ENCODE results near the gene CD58.
"Not testable (repeated sequence)": the region's sequence is repeated elsewhere in the genome, so short reads cannot be mapped to it uniquely, and the experiment has no call there.

DNA sequence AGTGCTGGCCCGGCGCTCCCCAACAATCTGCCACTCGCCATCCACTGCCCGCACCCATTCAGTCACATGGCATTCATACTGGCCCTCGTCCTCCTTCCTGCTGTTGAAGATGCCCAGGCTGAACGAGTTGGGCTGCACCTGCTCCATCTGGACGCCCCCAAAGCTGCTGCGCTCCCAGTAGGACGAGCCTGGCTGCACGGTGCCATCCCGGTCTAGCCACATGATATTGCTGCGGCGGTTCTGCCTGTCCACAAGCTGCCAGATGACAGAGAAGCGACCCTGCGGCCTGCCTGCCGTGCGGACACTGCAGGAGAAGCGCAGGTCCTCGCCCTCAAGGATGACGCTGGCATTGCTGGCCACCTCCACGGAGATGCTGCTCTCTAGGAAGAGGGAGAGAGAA is 32.8 kb upstream of the CD58 start:
- TF ChIP-seq, protein P1, sequence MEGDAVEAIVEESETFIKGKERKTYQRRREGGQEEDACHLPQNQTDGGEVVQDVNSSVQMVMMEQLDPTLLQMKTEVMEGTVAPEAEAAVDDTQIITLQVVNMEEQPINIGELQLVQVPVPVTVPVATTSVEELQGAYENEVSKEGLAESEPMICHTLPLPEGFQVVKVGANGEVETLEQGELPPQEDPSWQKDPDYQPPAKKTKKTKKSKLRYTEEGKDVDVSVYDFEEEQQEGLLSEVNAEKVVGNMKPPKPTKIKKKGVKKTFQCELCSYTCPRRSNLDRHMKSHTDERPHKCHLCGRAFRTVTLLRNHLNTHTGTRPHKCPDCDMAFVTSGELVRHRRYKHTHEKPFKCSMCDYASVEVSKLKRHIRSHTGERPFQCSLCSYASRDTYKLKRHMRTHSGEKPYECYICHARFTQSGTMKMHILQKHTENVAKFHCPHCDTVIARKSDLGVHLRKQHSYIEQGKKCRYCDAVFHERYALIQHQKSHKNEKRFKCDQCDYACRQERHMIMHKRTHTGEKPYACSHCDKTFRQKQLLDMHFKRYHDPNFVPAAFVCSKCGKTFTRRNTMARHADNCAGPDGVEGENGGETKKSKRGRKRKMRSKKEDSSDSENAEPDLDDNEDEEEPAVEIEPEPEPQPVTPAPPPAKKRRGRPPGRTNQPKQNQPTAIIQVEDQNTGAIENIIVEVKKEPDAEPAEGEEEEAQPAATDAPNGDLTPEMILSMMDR (IDR thresholded peaks at IDR 0.05), result not testable (repeated sequence)
- TF ChIP-seq POLR2A (IDR thresholded peaks at IDR 0.05), result not testable (repeated sequence)

Measured in Peyer's patch (tissue), 4 donors.